SK-N-SH (cell line): Measurements from ENCODE around the gene PCDHB16.

Experiments used
- CTCF ChIP-seq: fragments of 200-600 bp; sonication (generic); IDR thresholded peaks from 2 replicates; pipeline ENCODE4 v1.6.1; 2017; ENCODE audit warnings: antibody characterized with exemption, mild to moderate bottlenecking, moderate library complexity
- EP300 ChIP-seq, 2 experiments: IDR thresholded peaks; 2 replicates each; pipeline versions ENCODE4 v1.4.0 to v1.6.1; 2012; ENCODE audit warnings: borderline replicate concordance in 1 of 2, low read depth in 1 of 2, low read length in 1 of 2
- POLR2AphosphoS5 ChIP-seq: IDR thresholded peaks from 2 replicates; pipeline ENCODE4 v1.6.1; 2012; ENCODE audit warnings: low read depth, low read length
- RXRA ChIP-seq: IDR thresholded peaks from 2 replicates; pipeline ENCODE4 v1.4.0; 2012; ENCODE audit warnings: low read depth, mild to moderate bottlenecking, borderline replicate concordance
- SIN3A ChIP-seq: IDR thresholded peaks from 2 replicates; pipeline ENCODE4 v1.6.1; 2012; ENCODE audit warnings: low read depth, mild to moderate bottlenecking, low read length, moderate library complexity, borderline replicate concordance

GRCh38 chr5:141192110-141192725 lies 10.0 kb downstream of the PCDHB16 start, which contains the start of gene PCDHB10:
- TF ChIP-seq CTCF (peak; percentile 57), SIN3A (no peak), EP300 (IDR thresholded peaks at IDR 0.05; ENCODE audit: borderline replicate concordance in 1 of 2, low read depth in 1 of 2, low read length in 1 of 2) (no peak), POLR2AphosphoS5 (no peak), RXRA (no peak)
